ENCODE measurements around the gene ZNF438.
"Not testable (repeated sequence)": the region's sequence is repeated elsewhere in the genome, so short reads cannot be mapped to it uniquely, and the experiment has no call there.

The ZNF438 gene

DNA sequence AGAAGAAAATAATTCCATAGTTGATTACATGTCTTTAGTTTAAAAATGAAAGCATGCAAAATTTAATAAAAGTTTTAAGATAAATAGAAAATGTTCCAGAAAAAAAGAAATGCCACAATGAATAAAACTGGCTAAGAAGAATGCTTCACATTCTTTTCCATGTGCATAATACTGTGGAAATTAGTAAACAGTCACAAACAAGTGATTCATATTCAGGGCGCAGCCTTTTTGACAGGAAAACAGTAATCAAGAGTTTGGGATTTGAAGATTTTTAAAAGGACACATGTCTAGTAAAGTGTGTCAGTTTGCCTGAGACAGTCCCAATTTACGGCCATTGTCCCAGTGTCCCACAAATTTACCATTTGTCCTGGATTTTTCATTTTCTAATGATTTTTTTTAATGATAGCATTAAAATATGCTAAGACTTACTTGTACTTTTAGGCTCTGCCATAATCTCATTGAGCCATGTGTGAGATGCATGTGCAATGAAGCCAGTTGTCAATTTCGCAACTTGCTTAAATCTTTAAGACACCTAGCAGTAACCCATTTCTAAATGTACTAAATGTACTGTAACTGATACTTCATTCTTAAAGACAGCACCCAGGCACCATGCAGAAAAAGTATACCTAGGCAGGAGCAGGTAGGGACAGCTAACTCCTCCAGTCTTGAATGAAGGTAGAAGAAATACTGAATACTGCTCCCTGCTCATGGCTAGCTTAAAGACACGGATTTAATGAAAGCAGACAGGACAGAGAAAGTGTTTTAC is 46.9 kb downstream of the ZNF438 start:
- no peak for DNase-seq

DNA sequence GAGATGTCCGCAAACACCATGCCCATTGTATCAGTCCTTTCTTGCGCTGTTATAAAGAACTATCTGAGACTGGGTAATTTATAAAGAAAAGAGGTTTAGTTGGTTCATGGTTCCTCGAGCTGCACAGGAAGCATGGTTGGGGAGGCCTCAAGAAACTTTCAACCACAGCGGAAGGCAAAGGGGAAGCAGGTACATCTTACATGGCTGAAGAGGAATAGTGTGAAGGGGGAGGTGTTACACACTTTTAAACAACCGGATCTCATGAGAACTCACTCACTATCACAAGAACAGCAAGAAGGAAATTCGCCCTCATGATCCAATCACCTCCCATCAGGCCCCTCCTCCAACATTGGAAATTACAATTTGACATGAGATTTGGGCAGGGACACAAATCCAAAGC is 48.5 kb downstream of the ZNF438 start:
- not testable (repeated sequence) for DNase-seq

DNA sequence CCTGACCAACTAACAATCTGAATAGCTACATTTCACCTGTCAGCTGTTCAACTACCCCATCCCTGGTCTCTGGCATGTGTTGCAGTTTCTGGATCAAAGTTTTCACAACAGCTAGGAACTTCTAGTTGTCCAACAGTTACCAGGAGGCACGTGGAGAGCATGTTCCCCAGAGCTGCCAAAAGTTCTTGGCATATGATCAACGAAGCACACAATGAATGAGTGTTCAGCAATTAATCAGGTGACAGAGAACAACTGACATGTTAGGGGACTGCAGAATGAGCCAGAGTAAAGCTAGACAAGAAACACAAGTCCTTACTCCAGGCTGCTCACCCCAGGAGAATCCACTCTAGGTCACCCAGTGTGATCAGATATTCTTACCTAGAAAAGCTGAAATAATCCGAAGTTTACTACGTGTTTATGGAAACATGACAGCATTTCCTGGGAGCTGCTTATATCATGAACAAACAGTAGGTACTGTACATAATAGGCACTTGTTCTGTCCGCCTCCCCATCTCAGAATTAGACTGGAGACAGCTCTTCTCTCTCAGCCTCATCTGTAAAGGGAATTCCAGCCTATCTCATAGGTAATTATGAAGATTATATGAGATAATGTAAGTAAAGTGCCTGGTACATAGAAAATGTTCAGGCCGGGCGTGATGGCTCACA is 50.6 kb downstream of the ZNF438 start:
- no peak for DNase-seq

DNA sequence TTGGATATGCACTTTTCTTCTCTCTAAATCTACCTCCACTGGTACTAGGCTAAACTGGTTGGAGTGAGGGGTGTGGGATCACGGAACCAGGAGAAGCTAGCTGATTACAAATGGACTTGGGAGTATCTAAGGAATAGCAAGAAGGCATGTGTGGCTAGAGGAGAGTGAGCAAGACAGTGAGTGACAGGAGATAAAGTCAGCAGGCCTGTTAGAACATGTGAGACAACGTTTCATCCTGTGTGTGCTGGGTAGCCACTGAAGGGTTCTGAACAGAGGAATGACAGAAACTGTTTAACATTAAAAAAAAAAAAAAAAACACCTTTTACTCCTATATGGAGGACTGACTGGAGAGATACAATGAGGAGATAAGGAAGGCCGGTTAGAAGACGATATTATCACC is 51.7 kb downstream of the ZNF438 start:
- no peak for DNase-seq

DNA sequence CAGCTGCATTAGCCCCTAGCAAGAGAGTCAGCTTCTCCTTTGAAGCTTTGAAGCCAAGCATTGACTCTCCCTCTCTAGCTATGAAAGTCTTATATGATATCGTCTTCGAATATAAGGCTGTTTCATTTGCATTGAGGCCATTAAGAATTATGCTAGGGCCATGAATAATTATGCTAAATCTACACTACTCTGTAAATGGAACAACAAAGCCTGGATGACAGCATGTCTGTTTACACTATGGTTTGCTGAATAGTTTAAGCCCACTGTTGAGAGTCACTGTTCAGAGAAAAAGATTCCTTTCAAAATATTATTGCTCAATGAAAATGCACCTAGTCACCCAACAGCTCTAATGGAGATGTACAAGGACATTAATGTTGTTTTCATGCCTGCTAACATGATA is 52.8 kb downstream of the ZNF438 start:
- no peak for DNase-seq

DNA sequence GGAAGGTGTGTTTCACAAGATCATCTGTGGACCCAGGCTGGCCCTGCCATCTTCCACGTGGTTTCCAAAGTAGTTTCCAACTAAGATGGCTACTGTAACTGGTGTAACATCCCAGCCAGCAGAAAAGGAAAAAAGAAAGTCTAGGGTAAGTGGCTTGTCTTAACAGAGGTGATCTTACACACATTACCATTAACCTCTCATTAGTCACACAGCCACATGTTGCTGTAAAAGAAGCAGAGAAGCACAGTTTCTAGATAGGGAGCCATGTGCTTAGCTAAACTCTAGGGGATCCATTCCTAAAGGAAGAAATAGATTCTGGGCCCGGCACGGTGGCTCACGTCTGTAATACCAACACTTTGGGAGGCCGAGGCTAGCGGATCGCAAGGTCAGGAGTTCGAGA is 54.3 kb downstream of the ZNF438 start:
- no peak for DNase-seq

DNA sequence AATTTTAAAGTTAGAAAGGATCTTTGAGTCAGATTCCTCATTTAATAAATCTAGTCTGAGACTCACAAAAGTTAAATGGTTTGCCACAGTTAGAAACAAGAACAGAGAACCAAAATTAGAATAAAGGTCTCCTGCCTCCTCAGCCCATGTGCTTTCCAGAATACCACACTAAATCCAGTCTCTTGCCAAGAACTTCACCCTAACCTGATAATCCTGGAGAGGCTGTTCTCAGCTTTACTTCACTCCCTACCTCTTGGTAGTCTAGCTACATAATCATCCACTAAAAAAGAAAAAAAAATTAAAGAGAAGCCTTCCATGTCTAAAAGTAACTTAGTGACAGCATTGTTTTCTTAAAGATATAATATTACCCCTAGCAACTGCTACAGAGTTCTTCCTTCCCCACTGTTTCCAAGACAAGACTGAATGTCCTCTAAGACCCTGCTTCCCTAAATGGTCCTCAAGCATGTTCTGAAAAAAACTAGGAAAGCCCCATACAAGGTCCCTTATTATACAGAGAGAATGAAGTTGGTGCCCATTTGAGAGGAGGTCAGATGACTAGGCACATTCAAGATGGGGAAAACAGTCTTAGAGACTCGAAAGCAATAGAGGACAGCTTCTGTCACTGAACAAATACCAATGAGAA is 56.8 kb downstream of the ZNF438 start:
- no peak for DNase-seq

DNA sequence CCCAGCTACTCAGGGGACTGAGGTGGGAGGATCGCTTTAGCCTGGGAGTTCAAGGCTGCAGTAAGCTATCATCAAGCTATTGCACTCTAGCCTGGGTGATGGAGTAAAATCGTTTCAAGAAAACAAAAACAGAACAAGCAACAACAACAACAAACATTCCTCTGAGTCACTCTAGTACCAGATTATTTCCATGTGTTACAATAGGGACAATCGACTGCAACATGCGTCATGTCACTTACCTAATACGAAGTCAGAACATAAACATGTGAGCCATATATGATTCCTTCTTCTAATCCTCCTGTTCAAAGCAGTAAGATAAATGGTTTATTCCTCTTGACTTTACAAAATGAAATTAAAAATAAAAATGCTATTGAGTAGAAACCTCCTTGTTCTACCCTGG is 57.3 kb downstream of the ZNF438 start:
- DNase-seq: no peak

DNA sequence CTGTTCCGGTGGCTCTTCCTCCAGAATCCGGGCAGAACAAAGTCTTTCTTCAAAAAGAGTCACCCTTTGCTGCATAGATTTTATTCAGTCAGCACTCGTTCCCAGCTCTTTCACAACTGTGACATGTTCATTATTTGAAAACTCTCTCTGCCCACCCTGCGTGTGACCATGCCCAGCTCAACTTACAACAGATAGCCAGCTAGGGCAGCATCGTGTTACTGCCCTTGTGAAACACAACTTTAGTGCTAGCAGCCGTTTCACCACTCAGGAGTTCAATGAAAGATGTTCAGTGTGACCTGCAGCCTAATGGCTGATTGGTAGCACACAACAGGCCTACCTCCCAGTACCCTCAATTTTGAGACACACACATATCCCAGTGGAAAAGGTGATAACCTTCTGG is 57.9 kb downstream of the ZNF438 start:
- DNase-seq: no peak

DNA sequence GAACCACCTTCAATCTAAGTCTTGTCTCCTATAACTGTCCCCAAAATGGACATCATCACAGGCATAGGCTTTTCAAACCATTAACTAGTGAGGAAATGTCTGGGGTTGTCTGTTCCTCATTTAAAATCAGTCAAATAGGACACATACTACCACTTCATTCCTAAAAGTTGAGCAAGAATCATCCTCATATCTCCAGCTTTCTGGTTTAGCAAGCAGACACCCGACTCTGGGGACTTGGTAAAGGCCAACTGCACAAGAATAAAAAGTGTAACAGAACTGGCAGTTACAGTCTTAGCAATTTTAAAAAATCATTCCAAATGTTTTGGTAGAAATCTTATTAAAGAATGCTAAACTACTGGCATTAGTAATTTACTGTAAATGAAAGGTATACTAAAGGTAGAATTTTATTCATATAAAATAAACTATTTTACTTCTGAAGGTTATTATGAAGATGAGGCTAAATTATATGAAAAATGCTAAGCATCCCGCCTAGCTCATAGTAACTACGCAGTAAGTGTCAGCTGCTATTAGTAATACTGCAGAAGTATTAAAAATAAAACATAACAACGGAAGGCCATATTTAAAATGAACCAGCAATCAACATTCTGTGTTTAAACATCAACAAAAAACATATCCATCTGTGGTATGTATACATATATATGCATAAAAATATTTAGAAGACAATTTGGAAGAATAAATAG is 60.8 kb downstream of the ZNF438 start:
- DNase-seq: no peak

DNA sequence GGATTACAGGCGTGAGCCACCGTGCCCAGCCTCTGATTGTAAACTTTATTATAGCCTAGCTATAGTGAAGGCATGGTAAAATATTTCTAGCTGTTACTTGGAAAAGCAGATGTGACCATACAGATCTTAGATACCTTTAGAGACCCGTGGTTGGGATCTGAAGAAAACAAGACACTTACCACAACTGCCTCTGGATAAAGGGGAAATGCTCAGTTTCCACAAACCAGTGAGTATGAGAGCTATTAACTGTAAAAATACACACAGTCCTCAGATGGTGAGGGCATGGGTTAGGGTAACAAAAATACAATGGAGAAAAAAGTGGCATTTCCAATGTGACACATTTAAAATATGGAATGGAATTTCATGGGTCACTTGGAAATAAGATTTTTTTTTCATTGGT is 63.0 kb downstream of the ZNF438 start:
- DNase-seq: no peak

DNA sequence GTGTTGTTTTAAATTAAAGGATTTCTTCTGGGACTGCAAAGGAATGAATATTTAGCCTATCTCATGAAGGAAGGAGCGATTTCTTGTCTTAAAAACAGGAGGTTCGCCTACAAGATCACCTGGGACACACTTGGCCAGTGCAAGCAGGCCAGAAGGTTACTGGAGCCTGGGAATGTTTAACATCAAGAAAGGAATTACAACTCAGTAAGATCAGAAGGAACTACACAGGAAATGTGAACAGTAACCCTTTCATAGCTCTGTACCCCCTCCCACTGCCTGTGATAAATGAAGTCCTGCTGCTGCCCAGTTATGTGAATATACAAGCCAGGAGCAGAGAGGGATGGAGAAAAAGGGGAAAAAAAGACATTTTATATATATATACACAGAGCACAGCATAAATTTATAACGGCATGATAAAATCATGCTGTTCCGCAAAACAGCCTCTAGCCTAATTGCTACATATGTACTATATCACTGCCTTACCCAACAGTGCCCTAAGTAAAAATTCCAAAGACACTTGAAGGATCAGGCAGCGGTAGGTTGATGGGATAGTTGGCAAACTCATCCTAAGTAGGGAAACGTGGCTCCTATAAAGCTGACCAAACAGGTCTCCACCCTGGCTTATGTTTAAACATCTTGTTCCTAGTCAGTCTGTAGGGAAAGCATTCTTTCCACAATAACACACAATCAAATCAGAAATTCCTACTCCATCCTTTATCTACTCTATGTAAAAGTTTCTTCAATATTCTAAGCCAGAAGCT is 63.8 kb downstream of the ZNF438 start:
- no peak for DNase-seq

DNA sequence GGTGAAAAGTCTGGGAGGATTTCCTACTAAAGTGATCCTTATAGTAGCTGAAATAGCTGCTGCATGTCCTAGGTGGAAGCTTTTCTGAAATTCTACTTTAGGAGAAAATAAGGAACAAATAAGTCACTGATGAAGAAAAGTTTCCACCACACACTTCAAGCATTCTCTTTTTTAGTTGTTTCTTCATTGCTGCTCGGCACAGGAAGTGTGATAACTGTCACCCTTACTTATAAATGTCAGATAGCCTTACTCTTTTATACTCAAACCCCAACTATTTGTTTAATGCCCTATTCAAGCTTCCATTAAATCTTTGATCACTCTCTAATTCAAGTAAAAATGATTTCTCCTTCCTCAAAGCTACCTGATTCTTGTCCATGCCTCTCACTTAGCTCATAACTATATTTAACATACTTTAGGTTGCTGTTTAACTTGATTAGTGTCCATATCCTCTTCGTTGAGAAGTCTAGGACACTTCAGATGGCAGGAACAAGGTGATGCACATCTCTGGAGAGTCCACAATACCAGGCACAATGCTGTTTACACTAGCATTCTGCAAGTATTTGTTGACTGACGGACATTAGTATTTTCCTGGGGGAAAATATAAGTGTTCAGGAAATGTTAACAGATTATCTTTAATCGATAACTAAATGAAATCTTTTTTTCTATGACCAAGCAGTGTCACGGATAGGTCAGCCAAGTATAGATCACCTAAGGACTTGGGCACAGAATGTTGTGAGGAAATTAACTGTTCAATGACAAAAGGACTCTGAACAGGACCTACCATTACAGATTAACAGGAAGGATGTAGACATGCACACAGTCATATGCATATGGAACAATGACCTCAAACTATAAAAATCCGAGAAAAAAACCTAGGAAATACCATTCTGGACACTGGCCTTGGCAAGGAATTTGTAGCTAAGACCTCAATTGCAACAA is 67.4 kb downstream of the ZNF438 start:
- DNase-seq: no peak

DNA sequence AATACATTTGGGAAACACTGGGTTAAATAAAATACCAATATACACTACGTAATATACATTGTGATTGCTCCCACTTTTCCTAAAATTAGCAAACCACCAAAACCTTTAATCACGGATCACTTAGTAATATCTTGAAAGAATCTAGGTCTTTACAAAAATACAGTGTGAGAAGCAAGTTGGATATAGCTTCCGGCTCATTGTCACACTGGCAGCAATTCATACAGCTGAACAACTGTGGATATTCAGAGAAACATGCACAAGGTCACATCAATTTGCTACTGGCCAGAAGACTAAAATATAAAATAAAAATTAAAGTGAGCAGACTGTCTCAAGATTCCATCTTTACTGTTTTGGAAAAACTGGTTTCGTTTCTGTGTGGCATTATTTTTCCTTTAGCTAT is 69.1 kb downstream of the ZNF438 start:
- no peak for DNase-seq

DNA sequence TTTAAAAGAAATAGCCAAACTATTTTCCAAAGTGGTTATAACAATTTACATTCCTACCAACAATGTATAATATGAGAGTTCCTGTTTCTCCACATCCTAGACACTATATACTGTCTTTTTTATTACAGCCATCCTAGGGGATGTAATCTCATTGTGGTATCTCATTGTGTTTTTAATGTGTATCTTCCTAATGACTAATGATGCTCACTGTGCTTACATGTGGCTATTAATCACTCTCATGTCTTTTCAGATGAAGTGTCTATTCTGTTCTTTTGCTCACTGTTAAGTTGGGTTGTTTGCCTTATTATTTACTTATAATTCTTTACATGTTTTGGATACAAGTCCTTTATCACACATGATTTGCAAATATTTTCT is 71.8 kb downstream of the ZNF438 start:
- no peak for DNase-seq

DNA sequence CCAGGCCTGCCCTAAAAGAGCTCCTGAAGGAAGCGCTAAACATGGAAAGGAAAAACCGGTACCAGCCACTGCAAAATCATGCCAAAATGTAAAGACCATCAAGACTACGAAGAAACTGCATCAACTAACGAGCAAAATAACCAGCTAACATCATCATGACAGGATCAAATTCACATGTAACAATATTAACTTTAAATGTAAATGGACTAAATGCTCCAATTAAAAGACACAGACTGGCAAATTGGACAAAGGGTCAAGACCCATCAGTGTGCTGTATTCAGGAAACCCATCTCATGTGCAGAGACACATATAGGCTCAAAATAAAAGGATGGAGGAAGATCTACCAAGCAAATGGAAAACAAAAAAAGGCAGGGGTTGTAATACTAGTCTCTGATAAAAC is 82.4 kb downstream of the ZNF438 start:
- not testable (repeated sequence) for DNase-seq

DNA sequence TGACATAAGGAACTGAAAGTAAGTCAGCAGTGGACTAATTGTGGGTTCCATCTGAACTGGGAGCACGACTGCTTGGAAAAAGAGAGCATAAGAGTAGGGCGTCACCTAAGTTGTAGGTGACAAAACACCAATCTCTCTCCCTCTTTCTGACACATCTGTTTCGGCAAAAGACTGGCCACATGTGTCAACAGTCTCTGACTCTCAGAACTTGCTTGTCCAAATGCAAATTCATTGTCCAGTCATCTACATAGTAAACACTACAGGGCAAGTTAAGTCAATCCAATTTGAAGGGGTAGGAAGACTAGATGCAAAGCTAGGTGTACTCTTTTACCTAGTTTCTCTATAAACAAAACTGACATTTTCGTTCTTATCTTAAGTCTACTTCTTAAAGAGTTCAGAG is 87.7 kb downstream of the ZNF438 start:
- DNase-seq: no peak

DNA sequence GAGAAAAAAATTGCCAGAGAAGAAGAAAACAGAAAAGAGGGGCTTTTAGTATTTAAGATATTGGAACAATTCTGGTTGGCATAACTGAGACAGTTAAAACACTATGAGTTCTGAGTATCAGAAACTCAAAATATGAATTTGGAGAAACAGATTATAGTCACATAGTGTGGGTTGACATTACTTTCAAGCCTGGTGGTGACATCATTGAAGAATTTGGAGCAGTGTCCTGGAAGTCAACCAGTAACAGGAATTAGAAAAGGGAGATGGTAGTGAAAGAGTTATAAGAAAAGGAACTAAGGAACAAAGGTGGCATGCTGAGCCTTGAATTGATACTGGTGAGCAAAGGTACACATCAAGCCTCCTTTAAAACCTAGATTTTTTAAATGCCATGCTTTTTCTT is 88.2 kb downstream of the ZNF438 start:
- no peak for DNase-seq

DNA sequence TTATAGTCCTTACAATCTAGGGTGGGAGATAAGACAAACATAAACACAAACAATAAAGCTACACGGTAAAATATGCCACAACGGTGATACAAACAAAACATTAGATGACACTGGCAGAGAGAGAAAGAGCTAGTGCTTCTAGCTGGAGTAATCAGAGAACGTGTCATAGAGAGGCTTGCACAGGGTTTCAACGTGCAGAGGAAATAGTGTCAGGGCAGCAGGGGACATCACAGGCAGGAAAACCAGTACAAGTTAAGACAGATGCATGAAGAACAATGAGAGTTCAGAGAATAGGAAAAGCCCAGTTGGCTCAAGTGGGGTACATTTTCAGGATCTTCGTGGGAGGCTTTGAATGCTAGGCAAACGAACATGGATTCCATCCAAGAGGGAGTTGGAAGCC is 91.4 kb downstream of the ZNF438 start:
- no peak for DNase-seq

DNA sequence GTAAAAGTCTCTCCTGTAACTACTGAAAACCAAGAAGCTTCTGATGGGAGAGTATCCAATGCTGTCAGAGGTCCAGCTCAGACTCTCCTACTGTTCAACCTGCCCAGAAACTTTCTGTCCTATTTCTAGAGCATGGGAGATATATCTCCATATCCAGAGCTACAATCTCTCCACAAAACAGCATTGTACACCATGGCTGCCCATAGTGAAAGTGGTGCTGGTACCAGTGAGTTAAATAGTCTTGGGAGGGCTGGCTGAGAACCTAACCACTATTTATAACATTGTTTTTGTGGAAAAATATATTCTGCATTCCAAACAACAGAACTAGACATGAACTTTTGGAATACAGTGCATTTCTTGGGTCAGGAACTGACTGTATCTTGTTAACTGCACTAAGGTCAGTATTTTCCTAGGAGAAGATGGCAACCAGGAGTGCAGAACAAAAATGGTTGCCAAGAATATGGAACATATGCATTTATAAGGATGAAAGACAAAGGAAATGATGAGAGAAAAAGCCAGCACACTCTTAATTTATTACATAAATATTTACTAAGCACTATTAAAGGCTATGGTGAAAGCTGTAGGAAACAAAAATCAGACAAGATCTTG is 91.9 kb downstream of the ZNF438 start:
- DNase-seq: no peak

DNA sequence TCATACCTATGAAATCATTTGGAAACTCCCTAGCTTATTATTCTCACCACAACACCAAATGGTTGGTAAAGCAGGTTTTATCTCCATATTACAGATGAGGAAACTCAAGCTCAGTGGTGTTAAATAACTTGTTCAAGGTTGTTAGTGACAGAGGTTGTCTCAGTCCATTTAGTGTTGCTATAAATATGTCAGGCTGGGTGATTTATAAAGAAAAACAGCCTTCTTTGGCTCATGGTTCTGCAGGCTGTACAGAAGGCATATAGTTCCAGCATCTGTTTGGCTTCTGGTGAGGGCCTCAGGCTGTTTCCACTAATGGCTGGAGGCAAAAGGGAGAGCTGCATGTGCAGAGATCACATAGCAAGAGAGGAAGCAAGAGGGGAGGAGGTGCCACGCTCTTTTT is 96.6 kb downstream of the ZNF438 start:
- no peak for DNase-seq
